WTC11 (cell line): ENCODE measurements around the gene MRPL34. TPM values are rescaled to one million over a fixed set of nuclear protein-coding genes. Genes with fewer than 3 reads are reported as not detected.

Experiments used
- ATAC-seq: fragments of 200-7000 bp; cut with Tn5 transposase; 2 replicates; pipeline ENCODE4 v1.10.0; 2021; ENCODE audit warnings: mild to moderate bottlenecking, moderate library complexity
- CTCF ChIA-PET: fragments of 300-600 bp; sonication (Branson Sonifier 250); formaldehyde crosslinking; loops from one replicate; lab custom pipeline; 2021; ENCODE audit warnings: antibody characterized with exemption; lab: Charles Lee
- POLR2A ChIA-PET: fragments of 350-600 bp; sonication (Branson Sonifier 250); formaldehyde crosslinking; loops from one replicate; lab custom pipeline; 2021; ENCODE audit warnings: antibody characterized with exemption; lab: Charles Lee
- DNase-seq: peaks from one replicate; pipeline ENCODE4 v3.0.0; 2021; ENCODE audit warnings: low spot score
- H3K27ac Mint-ChIP-seq: 2 replicates; pipeline ENCODE4 v1.8.0; 2021; ENCODE audit warnings: mixed read lengths
- H3K27me3 Mint-ChIP-seq: 2 replicates; pipeline ENCODE4 v1.8.0; 2021; ENCODE audit warnings: low read depth, mild to moderate bottlenecking, moderate library complexity, mixed read lengths
- H3K36me3 Mint-ChIP-seq: 2 replicates; pipeline ENCODE4 v1.8.0; 2021; ENCODE audit warnings: mixed read lengths
- H3K4me1 Mint-ChIP-seq: 2 replicates; pipeline ENCODE4 v1.8.0; 2022; ENCODE audit warnings: mixed read lengths
- H3K4me3 Mint-ChIP-seq: 2 replicates; pipeline ENCODE4 v1.8.0; 2021; ENCODE audit warnings: mild to moderate bottlenecking, moderate library complexity, mixed read lengths
- H3K9me3 Mint-ChIP-seq: 2 replicates; pipeline ENCODE4 v1.8.0; 2021; ENCODE audit warnings: mixed read lengths
- CREB1 ChIP-seq: sonication (generic); formaldehyde crosslinking; IDR thresholded peaks from 2 replicates; pipeline ENCODE4 v1.8.0; 2023; ENCODE audit warnings: mild to moderate bottlenecking, missing genetic modification reagents
- CREM ChIP-seq: sonication (generic); formaldehyde crosslinking; IDR thresholded peaks from 2 replicates; pipeline ENCODE4 v1.8.1; 2022; ENCODE audit warnings: mild to moderate bottlenecking, missing genetic modification reagents, moderate library complexity
- MXD4 ChIP-seq: fragments of 250-450 bp; sonication (Bioruptor Pico); IDR thresholded peaks from 2 replicates; pipeline ENCODE4 v1.8.0; 2021; ENCODE audit warnings: mild to moderate bottlenecking, moderate library complexity, borderline replicate concordance
- NR3C1 ChIP-seq: sonication (generic); formaldehyde crosslinking; conservative IDR thresholded peaks from 2 replicates; pipeline ENCODE4 v1.8.1; 2023; ENCODE audit warnings: low read depth, mild to moderate bottlenecking, missing genetic modification reagents
- SMAD3 ChIP-seq: sonication (generic); formaldehyde crosslinking; IDR thresholded peaks from 2 replicates; pipeline ENCODE4 v1.8.0; 2022; ENCODE audit warnings: missing genetic modification reagents, mild to moderate bottlenecking, borderline replicate concordance
- TEAD1 ChIP-seq: sonication (generic); formaldehyde crosslinking; IDR thresholded peaks from 2 replicates; pipeline ENCODE4 v1.8.0; 2022; ENCODE audit warnings: mild to moderate bottlenecking, missing genetic modification reagents
- ZBTB21 ChIP-seq: sonication (generic); formaldehyde crosslinking; IDR thresholded peaks from 2 replicates; pipeline ENCODE4 v1.8.1; 2023; ENCODE audit warnings: mild to moderate bottlenecking, missing genetic modification reagents, borderline replicate concordance
- ZNF138 ChIP-seq: sonication (generic); formaldehyde crosslinking; conservative IDR thresholded peaks from 2 replicates; pipeline ENCODE4 v1.8.1; 2022; ENCODE audit warnings: mild to moderate bottlenecking, moderate library complexity, missing genetic modification reagents
- ZNF232 ChIP-seq: sonication (generic); formaldehyde crosslinking; IDR thresholded peaks from 2 replicates; pipeline ENCODE4 v1.8.0; 2022; ENCODE audit warnings: mild to moderate bottlenecking, missing genetic modification reagents
- ZNF263 ChIP-seq: sonication (generic); formaldehyde crosslinking; IDR thresholded peaks from 2 replicates; pipeline ENCODE4 v1.8.1; 2022; ENCODE audit warnings: low read depth, mild to moderate bottlenecking, moderate library complexity, missing genetic modification reagents
- ZNF317 ChIP-seq: sonication (generic); formaldehyde crosslinking; IDR thresholded peaks from 2 replicates; pipeline ENCODE4 v1.8.1; 2023; ENCODE audit warnings: low read depth, mild to moderate bottlenecking, moderate library complexity, missing genetic modification reagents, borderline replicate concordance
- ZNF416 ChIP-seq: fragments of 250-450 bp; sonication (Bioruptor Pico); IDR thresholded peaks from 2 replicates; pipeline ENCODE4 v1.9.0; 2021; ENCODE audit warnings: mild to moderate bottlenecking, inconsistent platforms
- total RNA-seq: library from RNA; stranded (reverse); gene quantifications from 3 replicates; pipeline ENCODE4 v1.2.3, GENCODE V29; 2021
- TF ChIP-seq, protein P1 (sequence below): sonication (generic); formaldehyde crosslinking; conservative IDR thresholded peaks from 2 replicates; pipeline ENCODE4 v1.8.1; 2022; ENCODE audit warnings: mild to moderate bottlenecking, missing genetic modification reagents
- TF ChIP-seq, protein P2 (sequence below): sonication (generic); formaldehyde crosslinking; IDR thresholded peaks from 2 replicates; pipeline ENCODE4 v1.8.1; 2023; ENCODE audit warnings: mild to moderate bottlenecking, missing genetic modification reagents, moderate library complexity
- TF ChIP-seq, protein P3 (sequence below): sonication (generic); formaldehyde crosslinking; IDR thresholded peaks from 2 replicates; pipeline ENCODE4 v1.8.0; 2023; ENCODE audit warnings: missing genetic modification reagents, mild to moderate bottlenecking, borderline replicate concordance
- TF ChIP-seq, protein P4 (sequence below): sonication (generic); formaldehyde crosslinking; IDR thresholded peaks from 2 replicates; pipeline ENCODE4 v1.8.1; 2023; ENCODE audit warnings: mild to moderate bottlenecking, missing genetic modification reagents, moderate library complexity
- TF ChIP-seq, protein P5 (sequence below): sonication (generic); formaldehyde crosslinking; IDR thresholded peaks from 2 replicates; pipeline ENCODE4 v1.8.1; 2022; ENCODE audit warnings: mild to moderate bottlenecking, missing genetic modification reagents, moderate library complexity, borderline replicate concordance
- TF ChIP-seq, protein P6 (sequence below): sonication (generic); formaldehyde crosslinking; IDR thresholded peaks from 2 replicates; pipeline ENCODE4 v1.8.0; 2022; ENCODE audit warnings: missing genetic modification reagents
- TF ChIP-seq, protein P7 (sequence below): sonication (generic); formaldehyde crosslinking; IDR thresholded peaks from 2 replicates; pipeline ENCODE4 v1.8.1; 2023; ENCODE audit warnings: mild to moderate bottlenecking, missing genetic modification reagents
- TF ChIP-seq, protein P8 (sequence below): sonication (generic); formaldehyde crosslinking; IDR thresholded peaks from 2 replicates; pipeline ENCODE4 v1.8.0; 2022; ENCODE audit warnings: mild to moderate bottlenecking, missing genetic modification reagents

The MRPL34 gene
- total RNA-seq, 1 experiment from 2014 or later, result 130 TPM

DNA sequence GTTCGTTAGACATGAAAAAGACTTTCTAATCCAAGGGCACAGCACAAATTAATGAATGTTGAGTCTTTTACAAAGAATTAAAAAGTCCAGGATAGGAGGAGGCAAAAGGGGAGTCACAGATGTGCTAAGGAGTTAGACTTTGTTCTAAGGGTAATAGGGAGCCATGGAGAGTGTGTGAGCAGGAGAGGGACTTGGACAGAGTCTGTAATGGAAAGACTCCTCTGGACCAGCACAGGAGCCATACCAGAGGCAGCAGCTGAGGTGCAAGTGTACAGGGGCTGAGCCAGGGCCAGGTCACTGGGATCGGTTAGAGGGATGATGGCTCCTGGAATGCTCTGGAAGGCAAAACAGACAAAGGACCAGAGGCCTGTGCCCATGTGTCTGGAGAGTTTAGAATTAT, 42.2 kb downstream of the MRPL34 start:
- Mint-ChIP-seq H3K4me1 (peaks cover 18% of the 10 kb centered on the region), H3K4me3 (no peak overlapping the region), H3K36me3 (peaks cover 4% of the 10 kb centered on the region; the same call in 1 of the 2 replicates), H3K27me3 (peaks cover 3% of the 10 kb centered on the region; the same call in 1 of the 2 replicates), H3K27ac (peak overlapping the region; percentile 8; the same call in 1 of the 2 replicates), H3K9me3 (no peaks in the 10 kb centered on the region)
- DNase-seq, result no peak
- no peak for TF ChIP-seq ZNF263
- TF ChIP-seq ZNF232, result no peak
- no peak for TF ChIP-seq CREB1 (CRISPR knock-in tag)
- TF ChIP-seq ZNF416, result no peak
- TF ChIP-seq, protein P1, sequence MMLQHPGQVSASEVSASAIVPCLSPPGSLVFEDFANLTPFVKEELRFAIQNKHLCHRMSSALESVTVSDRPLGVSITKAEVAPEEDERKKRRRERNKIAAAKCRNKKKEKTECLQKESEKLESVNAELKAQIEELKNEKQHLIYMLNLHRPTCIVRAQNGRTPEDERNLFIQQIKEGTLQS (CRISPR knock-in tag), result no peak
- TF ChIP-seq, protein P2, sequence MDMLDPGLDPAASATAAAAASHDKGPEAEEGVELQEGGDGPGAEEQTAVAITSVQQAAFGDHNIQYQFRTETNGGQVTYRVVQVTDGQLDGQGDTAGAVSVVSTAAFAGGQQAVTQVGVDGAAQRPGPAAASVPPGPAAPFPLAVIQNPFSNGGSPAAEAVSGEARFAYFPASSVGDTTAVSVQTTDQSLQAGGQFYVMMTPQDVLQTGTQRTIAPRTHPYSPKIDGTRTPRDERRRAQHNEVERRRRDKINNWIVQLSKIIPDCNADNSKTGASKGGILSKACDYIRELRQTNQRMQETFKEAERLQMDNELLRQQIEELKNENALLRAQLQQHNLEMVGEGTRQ (CRISPR knock-in tag), result no peak
- TF ChIP-seq, protein P3, sequence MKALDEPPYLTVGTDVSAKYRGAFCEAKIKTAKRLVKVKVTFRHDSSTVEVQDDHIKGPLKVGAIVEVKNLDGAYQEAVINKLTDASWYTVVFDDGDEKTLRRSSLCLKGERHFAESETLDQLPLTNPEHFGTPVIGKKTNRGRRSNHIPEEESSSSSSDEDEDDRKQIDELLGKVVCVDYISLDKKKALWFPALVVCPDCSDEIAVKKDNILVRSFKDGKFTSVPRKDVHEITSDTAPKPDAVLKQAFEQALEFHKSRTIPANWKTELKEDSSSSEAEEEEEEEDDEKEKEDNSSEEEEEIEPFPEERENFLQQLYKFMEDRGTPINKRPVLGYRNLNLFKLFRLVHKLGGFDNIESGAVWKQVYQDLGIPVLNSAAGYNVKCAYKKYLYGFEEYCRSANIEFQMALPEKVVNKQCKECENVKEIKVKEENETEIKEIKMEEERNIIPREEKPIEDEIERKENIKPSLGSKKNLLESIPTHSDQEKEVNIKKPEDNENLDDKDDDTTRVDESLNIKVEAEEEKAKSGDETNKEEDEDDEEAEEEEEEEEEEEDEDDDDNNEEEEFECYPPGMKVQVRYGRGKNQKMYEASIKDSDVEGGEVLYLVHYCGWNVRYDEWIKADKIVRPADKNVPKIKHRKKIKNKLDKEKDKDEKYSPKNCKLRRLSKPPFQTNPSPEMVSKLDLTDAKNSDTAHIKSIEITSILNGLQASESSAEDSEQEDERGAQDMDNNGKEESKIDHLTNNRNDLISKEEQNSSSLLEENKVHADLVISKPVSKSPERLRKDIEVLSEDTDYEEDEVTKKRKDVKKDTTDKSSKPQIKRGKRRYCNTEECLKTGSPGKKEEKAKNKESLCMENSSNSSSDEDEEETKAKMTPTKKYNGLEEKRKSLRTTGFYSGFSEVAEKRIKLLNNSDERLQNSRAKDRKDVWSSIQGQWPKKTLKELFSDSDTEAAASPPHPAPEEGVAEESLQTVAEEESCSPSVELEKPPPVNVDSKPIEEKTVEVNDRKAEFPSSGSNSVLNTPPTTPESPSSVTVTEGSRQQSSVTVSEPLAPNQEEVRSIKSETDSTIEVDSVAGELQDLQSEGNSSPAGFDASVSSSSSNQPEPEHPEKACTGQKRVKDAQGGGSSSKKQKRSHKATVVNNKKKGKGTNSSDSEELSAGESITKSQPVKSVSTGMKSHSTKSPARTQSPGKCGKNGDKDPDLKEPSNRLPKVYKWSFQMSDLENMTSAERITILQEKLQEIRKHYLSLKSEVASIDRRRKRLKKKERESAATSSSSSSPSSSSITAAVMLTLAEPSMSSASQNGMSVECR, result no peak
- TF ChIP-seq ZNF317 (CRISPR knock-in tag), result no peak
- TF ChIP-seq, protein P4, sequence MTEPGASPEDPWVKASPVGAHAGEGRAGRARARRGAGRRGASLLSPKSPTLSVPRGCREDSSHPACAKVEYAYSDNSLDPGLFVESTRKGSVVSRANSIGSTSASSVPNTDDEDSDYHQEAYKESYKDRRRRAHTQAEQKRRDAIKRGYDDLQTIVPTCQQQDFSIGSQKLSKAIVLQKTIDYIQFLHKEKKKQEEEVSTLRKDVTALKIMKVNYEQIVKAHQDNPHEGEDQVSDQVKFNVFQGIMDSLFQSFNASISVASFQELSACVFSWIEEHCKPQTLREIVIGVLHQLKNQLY, result no peak
- TF ChIP-seq, protein P5, sequence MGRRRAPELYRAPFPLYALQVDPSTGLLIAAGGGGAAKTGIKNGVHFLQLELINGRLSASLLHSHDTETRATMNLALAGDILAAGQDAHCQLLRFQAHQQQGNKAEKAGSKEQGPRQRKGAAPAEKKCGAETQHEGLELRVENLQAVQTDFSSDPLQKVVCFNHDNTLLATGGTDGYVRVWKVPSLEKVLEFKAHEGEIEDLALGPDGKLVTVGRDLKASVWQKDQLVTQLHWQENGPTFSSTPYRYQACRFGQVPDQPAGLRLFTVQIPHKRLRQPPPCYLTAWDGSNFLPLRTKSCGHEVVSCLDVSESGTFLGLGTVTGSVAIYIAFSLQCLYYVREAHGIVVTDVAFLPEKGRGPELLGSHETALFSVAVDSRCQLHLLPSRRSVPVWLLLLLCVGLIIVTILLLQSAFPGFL, result no peak
- TF ChIP-seq, protein P6, sequence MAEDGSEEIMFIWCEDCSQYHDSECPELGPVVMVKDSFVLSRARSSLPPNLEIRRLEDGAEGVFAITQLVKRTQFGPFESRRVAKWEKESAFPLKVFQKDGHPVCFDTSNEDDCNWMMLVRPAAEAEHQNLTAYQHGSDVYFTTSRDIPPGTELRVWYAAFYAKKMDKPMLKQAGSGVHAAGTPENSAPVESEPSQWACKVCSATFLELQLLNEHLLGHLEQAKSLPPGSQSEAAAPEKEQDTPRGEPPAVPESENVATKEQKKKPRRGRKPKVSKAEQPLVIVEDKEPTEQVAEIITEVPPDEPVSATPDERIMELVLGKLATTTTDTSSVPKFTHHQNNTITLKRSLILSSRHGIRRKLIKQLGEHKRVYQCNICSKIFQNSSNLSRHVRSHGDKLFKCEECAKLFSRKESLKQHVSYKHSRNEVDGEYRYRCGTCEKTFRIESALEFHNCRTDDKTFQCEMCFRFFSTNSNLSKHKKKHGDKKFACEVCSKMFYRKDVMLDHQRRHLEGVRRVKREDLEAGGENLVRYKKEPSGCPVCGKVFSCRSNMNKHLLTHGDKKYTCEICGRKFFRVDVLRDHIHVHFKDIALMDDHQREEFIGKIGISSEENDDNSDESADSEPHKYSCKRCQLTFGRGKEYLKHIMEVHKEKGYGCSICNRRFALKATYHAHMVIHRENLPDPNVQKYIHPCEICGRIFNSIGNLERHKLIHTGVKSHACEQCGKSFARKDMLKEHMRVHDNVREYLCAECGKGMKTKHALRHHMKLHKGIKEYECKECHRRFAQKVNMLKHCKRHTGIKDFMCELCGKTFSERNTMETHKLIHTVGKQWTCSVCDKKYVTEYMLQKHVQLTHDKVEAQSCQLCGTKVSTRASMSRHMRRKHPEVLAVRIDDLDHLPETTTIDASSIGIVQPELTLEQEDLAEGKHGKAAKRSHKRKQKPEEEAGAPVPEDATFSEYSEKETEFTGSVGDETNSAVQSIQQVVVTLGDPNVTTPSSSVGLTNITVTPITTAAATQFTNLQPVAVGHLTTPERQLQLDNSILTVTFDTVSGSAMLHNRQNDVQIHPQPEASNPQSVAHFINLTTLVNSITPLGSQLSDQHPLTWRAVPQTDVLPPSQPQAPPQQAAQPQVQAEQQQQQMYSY (CRISPR knock-in tag), result no peak
- TF ChIP-seq ZNF138, result no peak
- TF ChIP-seq TEAD1 (CRISPR knock-in tag), result no peak
- no peak for ATAC-seq
- CTCF ChIA-PET, result interaction anchor here (2.2 to 4.4 kb wide), 3 partner anchors 14 to 42 kb away, joined by 17 to 21 read pairs (median 19); partner anchors contain the start of gene ANO8
- POLR2A ChIA-PET, result interaction anchor here (0.9 kb wide), 1 partner anchor 45 kb away, joined by 3 read pairs; no protein-coding TSS in a partner anchor

DNA sequence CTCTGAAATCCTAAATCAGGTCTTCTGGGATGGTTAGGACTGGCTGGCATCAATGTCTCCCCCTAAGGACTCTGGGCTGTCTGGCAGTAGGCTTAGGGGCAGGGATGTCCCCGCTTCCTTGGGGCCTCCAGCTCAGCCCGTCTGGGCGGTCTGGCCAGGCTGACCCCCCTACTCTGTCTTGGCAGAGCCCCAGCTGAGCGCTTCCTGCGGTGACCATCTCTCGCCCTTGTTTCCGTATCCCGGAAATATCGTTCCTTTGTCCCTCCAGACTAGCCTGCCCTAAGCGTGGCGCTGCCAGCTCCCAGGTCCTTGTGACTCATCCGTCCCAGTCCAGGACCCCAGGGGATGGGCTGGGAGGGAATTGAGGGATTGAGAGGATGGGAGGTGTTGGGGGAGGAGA, 43.0 kb downstream of the MRPL34 start:
- Mint-ChIP-seq H3K9me3 (no peaks in the 10 kb centered on the region), H3K36me3 (peaks cover 4% of the 10 kb centered on the region; the same call in 1 of the 2 replicates), H3K4me1 (peaks cover 23% of the 10 kb centered on the region), H3K27ac (no peak overlapping the region), H3K27me3 (peaks cover 3% of the 10 kb centered on the region; the same call in 1 of the 2 replicates), H3K4me3 (peak overlapping the region; percentile 45)
- ChIA-PET POLR2A (interaction anchor here (0.6 to 0.9 kb wide), 3 partner anchors 9 to 87 kb away, joined by 3 read pairs; no protein-coding TSS in a partner anchor), CTCF (interaction anchor here (0.9 to 3.0 kb wide), 6 partner anchors 9 to 55 kb away, joined by 3 to 21 read pairs (median 7); partner anchors contain the start of gene ANO8)
- DNase-seq (peak; percentile 54), ATAC-seq (peak; percentile 74)
- TF ChIP-seq SMAD3 (CRISPR knock-in tag) (no peak), CREM (CRISPR knock-in tag) (no peak), ZBTB21 (no peak), NR3C1 (CRISPR knock-in tag) (no peak), ZNF317 (CRISPR knock-in tag) (no peak), MXD4 (no peak), ZNF232 (no peak)
- TF ChIP-seq, protein P7, sequence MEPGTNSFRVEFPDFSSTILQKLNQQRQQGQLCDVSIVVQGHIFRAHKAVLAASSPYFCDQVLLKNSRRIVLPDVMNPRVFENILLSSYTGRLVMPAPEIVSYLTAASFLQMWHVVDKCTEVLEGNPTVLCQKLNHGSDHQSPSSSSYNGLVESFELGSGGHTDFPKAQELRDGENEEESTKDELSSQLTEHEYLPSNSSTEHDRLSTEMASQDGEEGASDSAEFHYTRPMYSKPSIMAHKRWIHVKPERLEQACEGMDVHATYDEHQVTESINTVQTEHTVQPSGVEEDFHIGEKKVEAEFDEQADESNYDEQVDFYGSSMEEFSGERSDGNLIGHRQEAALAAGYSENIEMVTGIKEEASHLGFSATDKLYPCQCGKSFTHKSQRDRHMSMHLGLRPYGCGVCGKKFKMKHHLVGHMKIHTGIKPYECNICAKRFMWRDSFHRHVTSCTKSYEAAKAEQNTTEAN (CRISPR knock-in tag), result no peak
- TF ChIP-seq, protein P8, sequence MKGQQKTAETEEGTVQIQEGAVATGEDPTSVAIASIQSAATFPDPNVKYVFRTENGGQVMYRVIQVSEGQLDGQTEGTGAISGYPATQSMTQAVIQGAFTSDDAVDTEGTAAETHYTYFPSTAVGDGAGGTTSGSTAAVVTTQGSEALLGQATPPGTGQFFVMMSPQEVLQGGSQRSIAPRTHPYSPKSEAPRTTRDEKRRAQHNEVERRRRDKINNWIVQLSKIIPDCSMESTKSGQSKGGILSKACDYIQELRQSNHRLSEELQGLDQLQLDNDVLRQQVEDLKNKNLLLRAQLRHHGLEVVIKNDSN (CRISPR knock-in tag), result no peak
